GM21825 (cell line): ENCODE measurements around the gene DCUN1D2.
"Not testable (repeated sequence)": the region's sequence is repeated elsewhere in the genome, so short reads cannot be mapped to it uniquely, and the experiment has no call there.

Source experiments
- ATAC-seq: cut with Tn5 transposase; IDR thresholded peaks from one replicate; pipeline ENCODE4 v1.9.1; 2021; ENCODE audit warnings: mild to moderate bottlenecking, moderate library complexity; ENCODE audit not compliant: unreplicated experiment

The DCUN1D2 gene

GRCh38 chr13:113491982-113492381 is 1.5 kb upstream of the DCUN1D2 start:
- no peak for ATAC-seq

GRCh38 chr13:113491418-113491883 is 940 bp upstream of the DCUN1D2 start:
- no peak for ATAC-seq

GRCh38 chr13:113489549-113490495 is 689 bp downstream of the DCUN1D2 start:
- ATAC-seq: peak; percentile 17

- ATAC-seq: no peak
Measured at GRCh38 chr13:113489171-113489548, 1.4 kb downstream of the DCUN1D2 start.

GRCh38 chr13:113488283-113488682 is 2.2 kb downstream of the DCUN1D2 start:
- no peak for ATAC-seq

- no peak for ATAC-seq
Measured at GRCh38 chr13:113486698-113487097, 3.8 kb downstream of the DCUN1D2 start.

GRCh38 chr13:113485545-113485944 is 5.0 kb downstream of the DCUN1D2 start:
- ATAC-seq: no peak

GRCh38 chr13:113483504-113484293 is 6.8 kb downstream of the DCUN1D2 start:
- no peak for ATAC-seq

- ATAC-seq: no peak
Measured at GRCh38 chr13:113483081-113483480, 7.4 kb downstream of the DCUN1D2 start.

GRCh38 chr13:113479179-113479578 is 11.3 kb downstream of the DCUN1D2 start:
- ATAC-seq: no peak

- no peak for ATAC-seq
Measured at GRCh38 chr13:113477724-113478123, 12.8 kb downstream of the DCUN1D2 start.

- ATAC-seq: no peak
Measured at GRCh38 chr13:113476811-113477210, 13.7 kb downstream of the DCUN1D2 start.

GRCh38 chr13:113475911-113476310 is 14.6 kb downstream of the DCUN1D2 start:
- no peak for ATAC-seq

- ATAC-seq: no peak
Measured at GRCh38 chr13:113475280-113475679, 15.2 kb downstream of the DCUN1D2 start.

- no peak for ATAC-seq
Measured at GRCh38 chr13:113474179-113474578, 16.3 kb downstream of the DCUN1D2 start.

- no peak for ATAC-seq
Measured at GRCh38 chr13:113472355-113473025, 18.0 kb downstream of the DCUN1D2 start.

GRCh38 chr13:113471844-113472243 is 18.7 kb downstream of the DCUN1D2 start:
- ATAC-seq: no peak

- ATAC-seq: not testable (repeated sequence)
Measured at GRCh38 chr13:113470635-113471163, 19.8 kb downstream of the DCUN1D2 start.

- no peak for ATAC-seq
Measured at GRCh38 chr13:113470073-113470472, 20.4 kb downstream of the DCUN1D2 start.

GRCh38 chr13:113469582-113469981 is 20.9 kb downstream of the DCUN1D2 start:
- ATAC-seq: no peak
